K562 (cell line): Measurements from ENCODE around the gene DBT.

Source experiments
- BCOR ChIP-seq: fragments of 450-650 bp; IDR thresholded peaks from 2 replicates; pipeline ENCODE4 v1.6.1; 2016
- BRF1 ChIP-seq: IDR thresholded peaks from 3 replicates; pipeline ENCODE4 v1.6.1; 2011; ENCODE audit warnings: borderline replicate concordance, mild to moderate bottlenecking; ENCODE audit not compliant: insufficient read length; ENCODE audit errors: extremely low read depth
- POLR2B ChIP-seq: fragments of 450-650 bp; IDR thresholded peaks from 2 replicates; pipeline ENCODE4 v1.6.1; 2018; ENCODE audit warnings: low read depth; ENCODE audit not compliant: partially characterized antibody
- PYGO2 ChIP-seq: fragments of 450-650 bp; IDR thresholded peaks from 2 replicates; pipeline ENCODE4 v1.6.1; 2016; ENCODE audit warnings: mild to moderate bottlenecking, missing genetic modification characterization, moderate library complexity, missing compliant biosample characterization
- RERE ChIP-seq: sonication (generic); formaldehyde crosslinking; IDR thresholded peaks from 2 replicates; pipeline ENCODE4 v1.8.0; 2023; ENCODE audit warnings: missing genetic modification reagents, mild to moderate bottlenecking, borderline replicate concordance
- TAF1 ChIP-seq: IDR thresholded peaks from 2 replicates; pipeline ENCODE4 v1.6.1; 2011; ENCODE audit warnings: mild to moderate bottlenecking, low read length, moderate library complexity; ENCODE audit not compliant: insufficient read depth, control insufficient read depth, severe bottlenecking; ENCODE audit errors: extremely low read depth
- TF ChIP-seq, protein P1 (sequence below), 3 experiments: IDR thresholded peaks in 2 of 3; conservative IDR thresholded peaks in 1 of 3; 2 replicates each; pipeline ENCODE4 v1.5.1; 2011 to 2012; ENCODE audit warnings: low read length in 3 of 3, mild to moderate bottlenecking in 3 of 3, control low read depth in 2 of 3, improper control_type of control experiment in 1 of 3, inconsistent platforms in 1 of 3, low read depth in 1 of 3, mixed read lengths in 1 of 3, moderate library complexity in 1 of 3; ENCODE audit not compliant: insufficient read depth in 2 of 3

DNA sequence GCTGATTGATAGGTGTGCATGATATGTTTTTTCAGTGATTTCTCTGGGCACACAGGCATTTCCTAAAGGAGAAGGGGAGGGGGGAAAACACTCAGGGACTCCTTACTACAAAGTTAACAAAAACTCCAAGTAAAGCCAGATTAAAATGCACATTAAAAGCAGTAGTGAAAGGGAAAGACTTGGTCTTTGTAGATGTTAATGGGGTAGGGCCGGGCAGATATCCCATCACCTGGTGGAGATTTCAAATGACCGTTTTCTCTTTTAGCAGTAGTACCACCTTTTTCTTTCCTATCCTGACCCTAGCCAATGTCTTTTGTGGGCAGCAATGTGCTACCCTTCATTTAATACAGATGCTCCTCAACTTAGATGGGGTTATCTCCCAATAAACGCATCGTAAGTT is 48.9 kb upstream of the DBT start:
- TF ChIP-seq TAF1 = no peak
- TF ChIP-seq BCOR = no peak
- no peak for TF ChIP-seq BRF1
- TF ChIP-seq POLR2B = no peak
- TF ChIP-seq, protein P1, sequence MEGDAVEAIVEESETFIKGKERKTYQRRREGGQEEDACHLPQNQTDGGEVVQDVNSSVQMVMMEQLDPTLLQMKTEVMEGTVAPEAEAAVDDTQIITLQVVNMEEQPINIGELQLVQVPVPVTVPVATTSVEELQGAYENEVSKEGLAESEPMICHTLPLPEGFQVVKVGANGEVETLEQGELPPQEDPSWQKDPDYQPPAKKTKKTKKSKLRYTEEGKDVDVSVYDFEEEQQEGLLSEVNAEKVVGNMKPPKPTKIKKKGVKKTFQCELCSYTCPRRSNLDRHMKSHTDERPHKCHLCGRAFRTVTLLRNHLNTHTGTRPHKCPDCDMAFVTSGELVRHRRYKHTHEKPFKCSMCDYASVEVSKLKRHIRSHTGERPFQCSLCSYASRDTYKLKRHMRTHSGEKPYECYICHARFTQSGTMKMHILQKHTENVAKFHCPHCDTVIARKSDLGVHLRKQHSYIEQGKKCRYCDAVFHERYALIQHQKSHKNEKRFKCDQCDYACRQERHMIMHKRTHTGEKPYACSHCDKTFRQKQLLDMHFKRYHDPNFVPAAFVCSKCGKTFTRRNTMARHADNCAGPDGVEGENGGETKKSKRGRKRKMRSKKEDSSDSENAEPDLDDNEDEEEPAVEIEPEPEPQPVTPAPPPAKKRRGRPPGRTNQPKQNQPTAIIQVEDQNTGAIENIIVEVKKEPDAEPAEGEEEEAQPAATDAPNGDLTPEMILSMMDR (IDR thresholded peaks at IDR 0.05 in 2 of 3, conservative IDR thresholded peaks at IDR 0.05 in 1 of 3; ENCODE audit: insufficient read depth in 2 of 3, low read depth in 1 of 3, low read length in 3 of 3) = no peak
- no peak for TF ChIP-seq RERE (CRISPR knock-in tag)
- TF ChIP-seq PYGO2 = no peak
